ENCODE measurements around the gene ATOH8.

The ATOH8 gene

DNA sequence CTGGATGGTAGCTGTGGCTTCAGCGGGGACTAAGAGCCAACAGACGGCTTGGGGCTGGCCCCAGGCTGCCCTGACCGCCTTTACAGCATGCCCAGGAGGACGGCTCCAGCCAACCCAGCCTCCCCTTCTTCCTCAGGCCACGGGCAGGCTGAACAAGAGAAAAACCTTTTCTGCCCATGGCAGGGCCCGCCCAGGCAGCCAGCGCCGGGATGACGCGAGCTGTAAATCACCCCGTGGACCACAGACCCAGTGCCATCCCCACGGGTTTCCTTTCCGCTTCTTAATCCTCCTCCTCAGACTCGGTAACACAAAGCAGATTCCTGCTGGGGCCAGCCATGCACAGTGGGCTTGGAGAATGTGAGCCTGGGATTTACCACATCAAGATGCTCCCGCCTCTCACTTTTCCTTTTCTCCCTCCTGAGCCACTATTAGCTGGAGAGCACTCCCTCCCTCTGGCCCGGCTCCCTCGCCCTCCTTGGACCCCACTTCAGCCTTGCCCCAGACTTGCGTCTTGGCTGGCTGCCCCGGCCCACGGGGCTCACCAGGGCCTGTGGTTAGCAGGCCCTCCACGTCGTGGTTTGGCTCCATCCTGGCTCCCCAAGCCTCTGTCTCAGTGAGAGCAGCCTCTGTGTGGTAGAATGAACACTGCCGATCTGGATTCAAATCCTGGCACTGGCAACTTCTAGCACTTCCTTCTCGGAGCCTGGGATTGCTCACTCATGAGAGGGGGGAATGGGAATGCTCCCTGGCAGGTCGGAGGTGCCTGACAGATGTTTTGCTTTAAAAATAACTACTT lies 31.4 kb downstream of the ATOH8 start:
- no peak for TF ChIP-seq CTCF (IDR thresholded peaks at IDR 0.05)

DNA sequence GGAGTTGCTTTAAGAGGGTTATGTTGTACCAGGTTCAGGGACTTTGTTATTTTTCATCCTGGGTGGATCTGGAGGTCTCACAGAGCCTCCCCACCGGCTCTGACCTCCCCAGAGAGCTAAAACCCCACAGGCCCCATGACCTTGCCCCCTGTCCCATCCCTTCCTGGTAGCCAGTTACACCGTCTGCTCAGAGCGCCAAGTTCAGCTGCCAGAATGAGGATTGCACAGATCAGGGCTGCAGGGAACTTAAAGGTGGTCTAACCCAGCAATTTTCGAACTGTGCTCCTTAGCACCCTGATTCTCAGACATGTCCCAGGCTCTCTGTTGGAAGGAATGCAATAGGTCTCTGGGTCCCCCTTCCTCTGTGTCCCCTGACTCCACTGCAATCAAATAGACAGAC lies 32.1 kb downstream of the ATOH8 start:
- TF ChIP-seq CTCF (IDR thresholded peaks at IDR 0.05) = no peak

DNA sequence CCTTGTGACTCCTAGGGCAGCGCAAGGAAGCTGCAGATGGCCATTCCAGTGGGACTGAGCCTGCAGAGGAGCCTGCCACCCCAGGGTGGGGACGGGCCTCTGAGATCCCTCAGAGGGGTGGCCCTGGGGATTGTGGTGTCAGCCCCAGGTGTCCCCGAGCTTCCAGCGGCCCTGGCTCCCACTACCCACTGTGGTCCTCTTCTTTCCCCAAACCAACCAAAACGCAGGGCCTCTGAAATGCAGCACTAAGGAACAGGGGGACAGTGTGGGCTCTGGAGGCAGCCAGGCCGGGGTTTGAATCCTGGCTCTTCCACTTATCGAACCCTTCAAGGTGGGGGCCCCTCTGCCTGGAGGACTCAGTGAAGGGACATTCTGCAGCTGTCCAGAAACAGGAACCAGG lies 32.7 kb downstream of the ATOH8 start:
- no peak for TF ChIP-seq CTCF (IDR thresholded peaks at IDR 0.05)

DNA sequence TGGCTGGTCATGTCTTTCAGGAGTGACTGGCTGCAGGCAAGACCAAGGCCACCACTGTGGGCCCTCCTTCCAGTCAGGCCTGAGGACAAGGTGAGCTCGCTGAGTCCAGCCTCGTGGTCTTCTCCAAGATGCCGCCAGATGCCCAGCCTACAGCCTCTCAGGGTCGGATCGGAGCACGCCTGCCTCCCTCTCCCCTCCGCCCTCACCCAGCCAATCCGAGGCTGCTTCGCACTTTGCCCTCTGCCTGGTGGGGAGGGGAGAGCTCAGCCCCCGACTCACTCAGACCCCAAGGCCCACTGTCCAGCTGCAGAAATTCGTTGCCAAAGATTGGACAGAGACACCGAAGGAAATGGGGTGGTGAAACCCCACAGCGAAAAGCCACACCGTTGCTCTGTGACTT lies 33.1 kb downstream of the ATOH8 start:
- TF ChIP-seq CTCF (IDR thresholded peaks at IDR 0.05) = no peak

GRCh38 chr2:85787282-85787980 lies 33.6 kb downstream of the ATOH8 start:
- no peak for TF ChIP-seq CTCF (IDR thresholded peaks at IDR 0.05)

DNA sequence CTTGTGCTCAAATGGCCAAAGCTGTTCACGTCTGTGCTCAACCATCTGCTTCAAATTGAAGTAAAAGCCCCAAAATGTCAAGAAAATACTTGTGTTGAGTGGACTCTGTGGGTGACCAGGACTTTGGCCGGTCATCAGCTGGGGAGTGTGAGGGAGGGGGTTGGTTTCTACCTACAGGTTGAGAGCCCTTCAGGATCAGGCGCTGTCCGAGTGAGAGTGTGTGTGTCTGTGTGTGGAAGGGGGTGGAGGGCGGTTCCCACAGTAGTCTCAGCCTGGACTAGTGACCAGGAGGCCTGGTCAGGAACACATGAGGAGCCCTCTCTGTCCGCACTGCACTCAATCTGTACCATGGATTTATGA lies 34.2 kb downstream of the ATOH8 start:
- no peak for TF ChIP-seq CTCF (IDR thresholded peaks at IDR 0.05)

DNA sequence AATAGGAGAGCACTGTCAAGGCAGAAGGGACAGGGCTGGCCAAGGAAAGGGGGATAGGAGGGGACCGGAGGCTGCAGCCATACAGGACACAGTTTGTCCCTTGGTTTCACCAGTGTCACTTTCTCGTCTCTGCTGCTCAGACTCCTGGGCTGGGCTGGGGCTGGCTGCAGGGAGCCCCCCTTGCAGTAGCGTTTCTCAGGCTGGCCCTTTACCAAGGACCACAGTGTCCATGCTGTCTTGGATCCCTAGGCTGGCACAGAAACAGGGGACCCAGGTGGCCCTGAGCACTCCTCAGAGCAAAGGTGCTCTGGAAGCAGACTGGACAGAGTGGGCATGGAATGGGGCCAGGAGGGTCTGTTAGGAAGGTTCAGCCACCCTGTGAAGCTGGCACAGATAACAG lies 34.8 kb downstream of the ATOH8 start:
- TF ChIP-seq CTCF (IDR thresholded peaks at IDR 0.05) = no peak
